Large intestine (tissue), 3 donors: ENCODE measurements around the gene ASTN2. TPM values are rescaled to one million over a fixed set of nuclear protein-coding genes. Genes with fewer than 3 reads are reported as not detected.

ENCODE experiments used
- DNase-seq, 2 donors: peaks; one replicate each; pipeline versions ENCODE4 v3.0.0 to v3.0.0-alpha.2; 2013
- H3K27ac ChIP-seq: one replicate; pipeline ENCODE4 v1.5.1; 2013; ENCODE audit warnings: low read length
- H3K27me3 ChIP-seq: 2 replicates; pipeline ENCODE4 v1.6.1; 2013; ENCODE audit warnings: low read length; ENCODE audit not compliant: control insufficient read depth, insufficient read depth
- H3K36me3 ChIP-seq: 2 replicates; pipeline ENCODE4 v1.6.1; 2013; ENCODE audit warnings: low read length; ENCODE audit not compliant: control insufficient read depth, insufficient read depth
- H3K4me1 ChIP-seq: one replicate; pipeline ENCODE4 v1.6.1; 2013; ENCODE audit warnings: low read length; ENCODE audit not compliant: control insufficient read depth, insufficient read depth
- H3K4me3 ChIP-seq: one replicate; pipeline ENCODE4 v1.5.1; 2013; ENCODE audit warnings: low read length
- H3K9me3 ChIP-seq: one replicate; pipeline ENCODE4 v1.6.1; 2013; ENCODE audit warnings: mild to moderate bottlenecking, low read depth, low read length, moderate library complexity; ENCODE audit not compliant: control insufficient read depth
- WGBS: methylation state at CpG from one replicate; pipeline ENCODE4 v1.1.5; 2013; ENCODE audit warnings: low lambda C conversion rate; ENCODE audit not compliant: insufficient coverage; 5-methylcytosine and 5-hydroxymethylcytosine counted together
- polyA plus RNA-seq: library from polyadenylated mRNA; unstranded; fragments of 120-200 nt; gene quantifications from one replicate; pipeline ENCODE4 v1.2.1, GENCODE V29; 2013

The ASTN2 gene
- polyA plus RNA-seq, 1 donor, result 11.4 TPM

DNA sequence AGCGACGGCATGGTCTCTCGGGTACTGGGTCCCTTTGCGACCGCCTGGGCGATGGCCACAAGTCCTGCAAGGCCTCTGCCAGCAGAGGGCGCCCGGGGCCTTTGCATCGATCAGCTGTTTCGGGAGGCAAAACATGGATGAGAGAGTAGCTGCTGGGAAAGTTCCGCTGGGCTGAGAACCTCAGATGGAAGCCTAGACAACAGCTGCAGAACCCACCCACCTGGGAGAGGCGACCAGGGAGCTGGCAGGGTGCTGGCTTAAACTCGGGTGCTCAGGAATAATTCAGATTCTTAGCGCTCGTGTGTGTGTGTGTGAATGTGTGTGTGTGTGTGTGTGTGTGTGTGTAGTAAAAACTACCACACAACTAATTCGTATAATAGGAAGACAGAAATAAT, 677.7 kb downstream of the ASTN2 start:
- no peak overlapping the region for H3K4me3 ChIP-seq
- no peaks in the 10 kb centered on the region for H3K36me3 ChIP-seq
- H3K27ac ChIP-seq, result no peak overlapping the region
- H3K27me3 ChIP-seq, result no peaks in the 10 kb centered on the region
- no peaks in the 10 kb centered on the region for H3K4me1 ChIP-seq
- H3K9me3 ChIP-seq, result no peaks in the 10 kb centered on the region
- peak; percentile 60 to 65 for DNase-seq
- no CpG with 5 or more reads among the region's 16 CpGs for WGBS

DNA sequence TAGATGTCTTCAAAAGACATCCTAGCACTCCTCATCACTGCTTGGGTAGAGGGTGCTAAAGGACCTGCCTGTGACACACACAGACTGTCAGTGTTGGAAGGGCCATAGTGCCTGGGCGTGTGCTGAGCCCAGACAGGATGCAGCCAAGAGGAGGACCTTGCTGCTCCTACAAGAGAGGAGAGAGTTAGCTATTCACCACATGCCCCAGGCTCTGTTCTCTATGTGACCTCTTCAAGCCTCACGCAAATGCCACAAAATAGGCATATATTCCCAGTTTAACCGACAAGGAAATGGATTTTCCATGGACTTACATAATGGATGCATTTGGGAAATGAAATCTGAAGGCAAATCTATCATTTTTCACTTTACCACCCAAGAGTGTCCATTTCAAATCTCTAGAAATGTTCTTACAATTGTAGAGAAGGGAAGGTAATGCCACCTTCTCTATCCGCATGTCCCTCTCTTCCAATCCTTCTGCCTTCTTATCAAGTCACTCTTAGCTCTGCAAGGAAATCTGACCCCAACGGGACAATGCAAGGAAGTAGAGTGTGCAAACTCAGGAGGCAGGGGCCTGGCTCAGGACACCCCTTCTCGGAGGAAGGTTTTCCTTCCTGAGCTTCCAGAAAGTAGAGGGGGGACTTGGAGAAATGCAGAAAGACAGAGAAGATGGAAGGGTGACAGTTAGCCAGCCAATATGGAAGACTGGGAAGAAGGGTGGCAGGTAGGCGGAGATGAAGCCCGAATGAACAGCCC, 678.3 kb downstream of the ASTN2 start:
- no peak for DNase-seq
- no peaks in the 10 kb centered on the region for H3K36me3 ChIP-seq
- 100% methylated on average over 2 of the region's 8 CpGs for WGBS
- no peaks in the 10 kb centered on the region for H3K4me1 ChIP-seq
- no peak overlapping the region for H3K4me3 ChIP-seq
- H3K27me3 ChIP-seq, result no peaks in the 10 kb centered on the region
- H3K9me3 ChIP-seq, result no peaks in the 10 kb centered on the region
- H3K27ac ChIP-seq, result no peak overlapping the region

DNA sequence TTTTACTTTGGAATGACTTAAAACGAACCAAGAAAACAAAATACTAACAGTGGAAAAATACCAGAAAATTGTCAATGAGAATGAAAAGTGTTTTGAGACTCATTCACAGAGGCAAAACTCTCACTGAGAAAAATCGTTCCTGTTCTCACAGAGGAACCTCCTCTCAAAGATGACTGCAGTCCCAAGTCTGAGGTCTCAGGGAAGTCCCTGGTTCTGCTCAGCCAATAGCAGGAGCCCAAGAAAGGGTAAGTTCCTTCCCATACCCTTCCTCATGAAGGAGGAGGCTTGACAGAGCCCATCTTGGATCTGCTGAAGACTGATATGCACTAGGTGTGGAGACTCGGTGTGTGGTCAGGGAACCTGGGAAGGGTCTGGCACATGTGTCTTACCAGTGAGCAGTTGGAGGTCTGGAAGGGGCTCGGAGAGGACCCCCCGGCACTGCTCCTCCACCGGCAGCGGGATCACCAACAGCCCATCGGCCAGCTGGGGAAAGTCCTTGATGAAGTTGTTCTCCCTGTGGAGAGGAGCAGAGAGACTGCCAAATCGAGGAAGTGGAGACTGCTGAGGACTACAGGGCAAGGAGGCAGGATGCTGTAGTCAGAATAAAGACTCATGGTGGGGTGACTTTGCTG, 681.7 kb downstream of the ASTN2 start:
- no peak overlapping the region for H3K4me3 ChIP-seq
- H3K4me1 ChIP-seq, result no peaks in the 10 kb centered on the region
- H3K27me3 ChIP-seq, result no peaks in the 10 kb centered on the region
- no CpG with 5 or more reads among the region's 9 CpGs for WGBS
- H3K27ac ChIP-seq, result no peak overlapping the region
- H3K9me3 ChIP-seq, result no peaks in the 10 kb centered on the region
- no peaks in the 10 kb centered on the region for H3K36me3 ChIP-seq
- DNase-seq, result no peak

DNA sequence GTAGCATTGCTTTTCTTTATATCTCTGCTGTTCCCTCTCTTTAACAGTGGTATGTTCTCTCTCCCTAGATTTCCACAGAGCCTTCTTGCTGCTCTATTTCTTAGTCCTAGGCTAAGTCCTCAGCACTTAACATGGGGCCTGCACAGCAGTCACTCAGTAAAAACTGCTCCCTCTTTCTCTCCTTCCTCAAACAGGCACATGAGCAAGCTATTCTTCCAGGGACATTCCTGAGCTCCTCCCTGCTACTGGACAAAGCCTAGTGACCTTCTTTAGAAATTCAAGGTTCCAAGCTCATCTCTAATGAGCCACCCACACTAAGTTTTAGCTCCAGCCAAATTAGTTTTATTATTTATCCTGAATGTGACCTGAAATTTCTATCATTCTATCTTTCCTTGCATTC, 688.3 kb downstream of the ASTN2 start:
- Histone ChIP-seq H3K4me1 (no peaks in the 10 kb centered on the region), H3K36me3 (no peaks in the 10 kb centered on the region), H3K9me3 (no peaks in the 10 kb centered on the region), H3K27me3 (no peaks in the 10 kb centered on the region), H3K27ac (no peak overlapping the region), H3K4me3 (no peak overlapping the region)
- no peak for DNase-seq

DNA sequence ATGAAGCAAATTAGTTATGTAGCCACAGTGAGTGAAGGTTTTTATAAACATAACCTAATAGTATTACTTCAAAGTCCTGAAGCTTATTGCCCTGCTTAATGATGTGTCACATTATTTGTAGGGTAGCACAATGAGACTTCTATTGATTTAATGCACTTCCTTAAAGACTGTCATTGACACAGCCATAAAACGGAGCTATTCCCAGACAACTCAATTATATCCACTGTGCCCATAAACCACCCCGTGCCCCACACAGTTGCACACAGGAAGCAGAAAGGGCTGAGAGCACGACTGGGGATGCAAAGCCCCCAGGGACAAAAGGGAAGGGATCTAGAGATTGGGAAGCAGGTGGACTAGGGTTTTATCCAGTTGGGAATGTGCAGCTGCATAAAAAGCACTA, 690.7 kb downstream of the ASTN2 start:
- DNase-seq, result peak in 1 of 2 donors; percentile 24
- Histone ChIP-seq H3K36me3 (no peaks in the 10 kb centered on the region), H3K9me3 (no peaks in the 10 kb centered on the region), H3K27ac (no peak overlapping the region), H3K4me1 (no peaks in the 10 kb centered on the region), H3K4me3 (no peak overlapping the region), H3K27me3 (no peaks in the 10 kb centered on the region)
- no CpG with 5 or more reads among the region's 3 CpGs for WGBS

DNA sequence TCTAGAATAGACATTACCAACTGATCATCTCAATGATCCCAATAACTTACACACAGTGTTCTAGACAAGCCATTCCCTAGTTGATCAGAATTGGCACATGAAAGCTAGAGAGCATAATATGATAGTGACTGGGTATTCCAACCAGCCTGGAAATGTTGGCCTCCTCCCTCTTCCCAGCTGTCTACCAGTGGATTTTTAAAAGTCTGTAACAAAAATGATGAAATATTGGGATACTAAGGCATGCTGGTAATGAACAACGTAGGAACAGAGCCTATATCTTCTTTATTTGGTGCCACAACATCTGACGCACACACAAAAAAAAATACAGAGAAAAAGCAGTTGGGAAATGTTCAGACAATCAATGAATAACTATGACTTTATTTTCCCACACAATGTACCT, 692.9 kb downstream of the ASTN2 start:
- H3K4me3 ChIP-seq, result no peak overlapping the region
- no peaks in the 10 kb centered on the region for H3K4me1 ChIP-seq
- no peak overlapping the region for H3K27ac ChIP-seq
- H3K9me3 ChIP-seq, result no peaks in the 10 kb centered on the region
- H3K36me3 ChIP-seq, result no peaks in the 10 kb centered on the region
- no peak for DNase-seq
- no peaks in the 10 kb centered on the region for H3K27me3 ChIP-seq
- no CpG with 5 or more reads among the region's 2 CpGs for WGBS

DNA sequence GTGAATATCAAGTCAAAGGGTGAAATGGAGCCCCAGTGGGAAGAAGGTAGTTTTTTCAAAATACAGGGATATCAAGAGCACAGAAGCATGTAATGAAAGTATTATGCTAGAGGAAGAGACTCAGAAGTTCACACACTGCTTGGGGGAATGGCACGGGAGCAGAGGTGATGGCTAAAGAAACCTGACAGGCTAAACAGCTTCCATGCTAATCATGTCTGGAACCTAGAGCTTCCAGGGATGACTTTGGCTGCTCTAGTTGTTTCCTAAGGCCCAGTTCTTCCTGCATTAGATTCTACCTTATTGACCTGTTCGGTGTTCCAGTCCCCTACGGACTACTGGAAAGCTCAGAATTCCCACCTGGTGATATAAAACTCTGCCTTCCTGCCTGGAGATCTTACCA, 693.4 kb downstream of the ASTN2 start:
- Histone ChIP-seq H3K9me3 (no peaks in the 10 kb centered on the region), H3K4me3 (no peak overlapping the region), H3K4me1 (no peaks in the 10 kb centered on the region), H3K27ac (no peak overlapping the region), H3K27me3 (no peaks in the 10 kb centered on the region), H3K36me3 (no peaks in the 10 kb centered on the region)
- WGBS, result 100% methylated on average over 1 of the region's 3 CpGs
- DNase-seq, result no peak

DNA sequence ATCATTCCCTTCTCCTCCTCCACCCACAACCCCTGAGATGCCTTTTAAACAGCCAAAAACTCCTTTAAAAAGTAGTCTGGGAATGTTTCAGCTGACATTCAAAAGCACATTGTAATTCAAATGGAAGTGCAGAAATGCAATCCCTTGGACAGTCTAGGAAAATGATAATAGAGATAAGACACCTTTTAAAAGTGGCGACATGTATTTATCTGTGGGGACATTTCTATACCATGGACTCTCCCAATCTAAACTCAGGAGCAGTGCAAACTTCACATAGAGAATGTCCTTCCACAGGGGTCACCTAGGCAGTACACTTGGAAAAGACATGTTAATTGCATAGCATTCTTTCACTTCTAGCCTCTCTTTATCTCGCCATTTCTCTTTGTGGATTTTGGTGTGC, 694.7 kb downstream of the ASTN2 start:
- Histone ChIP-seq H3K9me3 (no peaks in the 10 kb centered on the region), H3K27me3 (no peaks in the 10 kb centered on the region), H3K4me1 (no peaks in the 10 kb centered on the region), H3K36me3 (no peaks in the 10 kb centered on the region), H3K27ac (no peak overlapping the region), H3K4me3 (no peak overlapping the region)
- 80% methylated on average over 2 of the region's 2 CpGs for WGBS
- no peak for DNase-seq

DNA sequence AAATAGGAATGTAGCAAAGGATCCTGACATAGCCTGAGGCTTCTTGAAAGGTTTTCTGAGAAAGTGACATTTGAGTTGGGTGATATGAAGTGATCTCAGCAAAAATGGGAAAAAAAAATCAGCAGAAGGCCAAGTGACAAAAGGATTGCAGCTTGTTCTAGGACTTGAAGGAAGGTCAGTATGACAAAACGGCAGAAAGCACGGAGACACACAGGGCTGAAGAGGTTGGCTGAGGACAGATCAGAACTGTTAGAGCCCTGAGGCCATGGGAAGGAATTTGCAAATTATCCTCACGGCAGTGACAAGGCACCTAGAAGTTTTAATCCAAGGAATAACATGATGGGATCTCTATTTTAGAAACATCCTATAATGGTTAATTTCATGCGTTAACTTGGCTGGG, 696.7 kb downstream of the ASTN2 start:
- WGBS, result 67% methylated on average over 1 of the region's 4 CpGs
- H3K36me3 ChIP-seq, result no peaks in the 10 kb centered on the region
- DNase-seq, result no peak
- no peaks in the 10 kb centered on the region for H3K9me3 ChIP-seq
- H3K27me3 ChIP-seq, result no peaks in the 10 kb centered on the region
- H3K4me1 ChIP-seq, result no peaks in the 10 kb centered on the region
- no peak overlapping the region for H3K4me3 ChIP-seq
- H3K27ac ChIP-seq, result no peak overlapping the region

DNA sequence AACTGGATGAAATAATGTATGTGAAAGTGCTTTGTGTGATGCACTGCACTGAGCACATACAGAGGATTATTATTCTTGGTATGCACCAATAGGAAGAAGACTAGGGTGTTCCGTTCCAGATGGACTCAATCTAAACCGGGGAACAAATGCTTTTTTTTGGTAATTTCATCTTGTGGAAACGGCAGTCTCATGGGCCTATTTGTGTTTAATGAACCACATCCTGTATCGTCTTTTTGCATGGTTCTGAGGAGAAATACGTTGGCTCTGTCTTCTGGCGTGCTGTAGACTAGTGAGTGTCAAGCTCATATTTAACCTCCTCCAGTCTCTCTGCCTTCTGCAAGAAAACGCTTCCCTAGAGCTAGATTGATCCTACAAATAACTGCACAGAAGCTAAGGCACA, 697.7 kb downstream of the ASTN2 start:
- Histone ChIP-seq H3K27me3 (no peaks in the 10 kb centered on the region), H3K27ac (no peak overlapping the region), H3K9me3 (no peaks in the 10 kb centered on the region), H3K4me3 (no peak overlapping the region), H3K36me3 (no peaks in the 10 kb centered on the region), H3K4me1 (peaks cover 4% of the 10 kb centered on the region)
- WGBS, result no CpG with 5 or more reads among the region's 7 CpGs
- peak in 1 of 2 donors; percentile 26 for DNase-seq

DNA sequence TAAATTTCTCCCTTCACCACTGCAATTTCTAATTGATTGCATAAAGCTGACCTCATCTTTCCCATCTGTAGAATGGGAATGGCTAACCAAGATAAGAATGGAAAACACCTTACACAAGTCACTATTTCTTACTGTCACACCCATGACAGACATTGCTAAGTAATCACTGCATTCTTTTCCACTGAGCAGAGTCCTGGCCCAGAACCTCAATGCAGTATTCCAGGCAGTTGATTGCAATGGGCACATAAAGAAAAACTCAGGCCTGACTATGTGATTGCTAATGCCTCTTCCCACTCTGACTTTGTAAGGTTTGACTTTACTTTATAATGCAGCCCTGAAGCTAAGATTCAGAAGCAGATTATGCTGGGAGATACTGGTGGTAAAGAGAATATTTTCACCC, 698.4 kb downstream of the ASTN2 start:
- no peaks in the 10 kb centered on the region for H3K36me3 ChIP-seq
- DNase-seq, result no peak
- no peak overlapping the region for H3K4me3 ChIP-seq
- no peaks in the 10 kb centered on the region for H3K9me3 ChIP-seq
- no peaks in the 10 kb centered on the region for H3K27me3 ChIP-seq
- H3K4me1 ChIP-seq, result peaks cover 4% of the 10 kb centered on the region
- H3K27ac ChIP-seq, result no peak overlapping the region
